GM20000 (cell line): ENCODE data around the gene AKAP6.

ENCODE experiments used
- DNase-seq: peaks from one replicate; pipeline ENCODE4 v3.0.0; 2012; ENCODE audit warnings: low spot score
- CTCF ChIP-seq: IDR thresholded peaks from 2 replicates; pipeline ENCODE4 v1.5.1; 2012; ENCODE audit warnings: mild to moderate bottlenecking, control low read depth; ENCODE audit errors: extremely low read depth, missing control alignments

AKAP6 gene

GRCh38 chr14:32720927-32721326, 391.8 kb downstream of the AKAP6 start:
- DNase-seq = no peak
- no peak for TF ChIP-seq CTCF

GRCh38 chr14:32722631-32723183, 393.6 kb downstream of the AKAP6 start:
- no peak for TF ChIP-seq CTCF
- DNase-seq = no peak

GRCh38 chr14:32724867-32725471, 395.9 kb downstream of the AKAP6 start:
- TF ChIP-seq CTCF = no peak
- no peak for DNase-seq

GRCh38 chr14:32726516-32726915, 397.4 kb downstream of the AKAP6 start:
- no peak for TF ChIP-seq CTCF
- no peak for DNase-seq

GRCh38 chr14:32727832-32728231, 398.7 kb downstream of the AKAP6 start:
- DNase-seq = no peak
- TF ChIP-seq CTCF = no peak

GRCh38 chr14:32728526-32728925, 399.4 kb downstream of the AKAP6 start:
- no peak for DNase-seq

GRCh38 chr14:32728976-32729375, 399.9 kb downstream of the AKAP6 start:
- no peak for DNase-seq
- no peak for TF ChIP-seq CTCF

More at GRCh38 chr14:32728526-32728925, 399.4 kb downstream of the AKAP6 start:
- no peak for TF ChIP-seq CTCF
